Measurements from ENCODE around the gene F2.

Gene F2

DNA sequence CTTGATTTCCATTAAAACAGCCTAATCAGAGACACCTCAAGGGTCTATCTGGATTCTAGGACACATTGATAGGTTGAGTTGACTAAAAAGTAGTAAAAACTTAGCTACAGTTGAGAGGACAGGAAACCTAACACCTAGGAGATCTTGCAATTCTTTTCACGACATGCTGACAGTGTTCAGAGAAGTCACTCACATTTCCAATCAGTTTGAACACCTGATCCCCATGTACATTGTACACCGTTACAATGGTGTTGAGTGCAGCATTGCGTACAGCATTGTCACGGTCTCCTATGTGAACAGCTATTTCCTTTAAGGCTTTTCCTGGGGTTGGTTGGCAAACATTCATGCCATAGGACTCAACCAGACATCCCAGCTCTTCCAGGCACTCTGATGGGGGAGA is 42.8 kb downstream of the F2 start:
- TF ChIP-seq, protein P1, sequence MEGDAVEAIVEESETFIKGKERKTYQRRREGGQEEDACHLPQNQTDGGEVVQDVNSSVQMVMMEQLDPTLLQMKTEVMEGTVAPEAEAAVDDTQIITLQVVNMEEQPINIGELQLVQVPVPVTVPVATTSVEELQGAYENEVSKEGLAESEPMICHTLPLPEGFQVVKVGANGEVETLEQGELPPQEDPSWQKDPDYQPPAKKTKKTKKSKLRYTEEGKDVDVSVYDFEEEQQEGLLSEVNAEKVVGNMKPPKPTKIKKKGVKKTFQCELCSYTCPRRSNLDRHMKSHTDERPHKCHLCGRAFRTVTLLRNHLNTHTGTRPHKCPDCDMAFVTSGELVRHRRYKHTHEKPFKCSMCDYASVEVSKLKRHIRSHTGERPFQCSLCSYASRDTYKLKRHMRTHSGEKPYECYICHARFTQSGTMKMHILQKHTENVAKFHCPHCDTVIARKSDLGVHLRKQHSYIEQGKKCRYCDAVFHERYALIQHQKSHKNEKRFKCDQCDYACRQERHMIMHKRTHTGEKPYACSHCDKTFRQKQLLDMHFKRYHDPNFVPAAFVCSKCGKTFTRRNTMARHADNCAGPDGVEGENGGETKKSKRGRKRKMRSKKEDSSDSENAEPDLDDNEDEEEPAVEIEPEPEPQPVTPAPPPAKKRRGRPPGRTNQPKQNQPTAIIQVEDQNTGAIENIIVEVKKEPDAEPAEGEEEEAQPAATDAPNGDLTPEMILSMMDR (IDR thresholded peaks at IDR 0.05; ENCODE audit: insufficient read depth, missing control alignments), result no peak
- no peak for FAIRE-seq
- DNase-seq (ENCODE audit: insufficient read length, low spot score), result no peak

- FAIRE-seq (no peak), DNase-seq (ENCODE audit: insufficient read length, low spot score) (no peak)
- TF ChIP-seq, protein P1 (IDR thresholded peaks at IDR 0.05; ENCODE audit: insufficient read depth, missing control alignments), result no peak
These were observed 43.2 kb downstream of the F2 start for GRCh38 chr11:46762248-46762647.

GRCh38 chr11:46766656-46767055 is 47.6 kb downstream of the F2 start:
- FAIRE-seq, result no peak

DNA sequence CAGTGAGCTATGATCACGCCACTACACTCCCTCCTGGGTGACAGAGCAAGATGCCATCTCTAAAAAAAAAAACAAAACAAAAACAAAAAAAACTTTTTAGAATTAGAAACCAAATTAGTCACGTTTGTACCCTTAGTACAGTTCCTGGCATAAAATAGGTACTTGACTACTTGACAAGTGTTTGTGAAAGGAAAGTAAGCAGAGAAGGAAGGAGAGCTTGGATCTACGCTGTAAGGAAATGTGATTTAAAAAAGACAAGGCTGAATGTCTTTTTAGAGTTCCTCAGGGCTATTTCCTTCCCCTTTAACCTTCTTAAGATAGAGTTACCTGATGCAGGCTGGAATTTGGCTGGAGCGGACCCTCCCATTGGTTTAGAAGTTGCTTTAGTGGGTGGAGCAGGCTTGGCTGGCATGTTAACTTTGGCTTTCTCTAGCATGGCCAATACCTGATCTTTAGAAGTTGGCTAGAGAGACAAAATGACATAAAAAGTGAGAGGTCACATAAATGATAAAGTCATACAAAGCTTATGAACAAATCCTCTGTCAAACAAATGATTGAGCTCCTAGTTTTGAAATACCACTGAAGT is 50.7 kb downstream of the F2 start:
- FAIRE-seq (no peak), DNase-seq (ENCODE audit: insufficient read length, low spot score) (no peak)
- TF ChIP-seq, protein P1 (IDR thresholded peaks at IDR 0.05; ENCODE audit: insufficient read depth, missing control alignments), result no peak

More at GRCh38 chr11:46766656-46767055, 47.6 kb downstream of the F2 start:
- DNase-seq (ENCODE audit: insufficient read length, low spot score), result no peak
- TF ChIP-seq, protein P1 (IDR thresholded peaks at IDR 0.05; ENCODE audit: insufficient read depth, missing control alignments), result no peak

DNA sequence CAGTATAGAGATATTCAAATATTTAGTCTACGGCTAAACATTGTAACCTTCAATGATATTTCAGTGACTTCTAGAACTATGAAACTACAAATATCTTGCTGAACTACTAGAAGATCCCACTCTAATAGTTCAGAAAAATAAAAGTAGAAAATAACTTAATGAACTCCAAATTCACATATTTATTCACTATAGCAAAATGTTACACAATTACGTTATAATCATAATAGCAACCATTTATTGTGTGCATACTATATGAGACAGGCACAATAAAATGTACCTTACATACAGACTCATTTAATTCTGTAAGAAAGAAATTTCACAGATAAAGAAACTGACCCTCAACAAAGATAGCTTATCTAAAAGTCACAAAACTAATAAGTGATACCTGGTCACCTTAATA is 57.9 kb downstream of the F2 start:
- DNase-seq (ENCODE audit: insufficient read length, low spot score) (no peak), FAIRE-seq (no peak)
- TF ChIP-seq, protein P1 (IDR thresholded peaks at IDR 0.05; ENCODE audit: insufficient read depth, missing control alignments), result no peak

DNA sequence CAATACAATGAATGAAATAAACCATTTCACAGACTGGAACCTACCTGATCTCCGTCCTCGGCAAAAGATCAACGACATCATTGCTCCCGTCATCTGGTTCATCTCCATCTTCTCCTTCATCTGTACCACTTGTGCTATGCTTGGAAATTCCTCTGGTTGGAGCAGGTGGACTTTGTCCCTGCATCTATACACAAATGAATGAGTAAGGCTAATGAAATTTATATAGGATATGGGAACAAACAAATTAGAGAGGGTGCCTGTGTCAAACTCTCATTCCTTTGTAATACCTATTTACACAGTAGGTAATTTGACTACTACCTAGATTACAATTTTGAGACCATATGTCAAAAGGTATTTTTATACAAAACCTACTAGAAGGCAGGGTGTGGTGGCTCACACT is 59.4 kb downstream of the F2 start:
- DNase-seq (ENCODE audit: insufficient read length, low spot score), result no peak
- TF ChIP-seq, protein P1 (IDR thresholded peaks at IDR 0.05; ENCODE audit: insufficient read depth, missing control alignments), result no peak
- no peak for FAIRE-seq

All from D721Med (cell line).